ENCODE data around the gene KCNN3. TPM values are rescaled to one million over a fixed set of nuclear protein-coding genes. Genes with fewer than 3 reads are reported as not detected.

Gene KCNN3
- total RNA-seq, 1 experiment from 2014 or later, result 0.73 TPM

- Histone ChIP-seq H3K27me3 (replicated peaks; ENCODE audit: insufficient read depth, low read depth, low read length, poor library complexity) (no peaks in the 10 kb centered on the region), H3K4me3 (ENCODE audit: low read depth, low read length, poor library complexity, severe bottlenecking) (no peak overlapping the region), H3K27ac (ENCODE audit: low read depth, low read length, poor library complexity, severe bottlenecking) (no peak overlapping the region), H3K36me3 (ENCODE audit: insufficient read depth, low read length, poor library complexity, severe bottlenecking) (no peaks in the 10 kb centered on the region), H3K4me1 (ENCODE audit: insufficient read depth, low read length, poor library complexity, severe bottlenecking) (peaks cover 8% of the 10 kb centered on the region), H3K9me3 (ENCODE audit: low read depth, low read length, poor library complexity, severe bottlenecking) (no peaks in the 10 kb centered on the region)
- intact Hi-C loops (cut with micrococcal nuclease; ENCODE audit: unreplicated experiment), result no loop called here
- POLR2A ChIA-PET (ENCODE audit: low non-redundant PET), result no interaction called here
- CTCF ChIA-PET, result interaction anchor here (1.1 kb wide), 1 partner anchor 48 kb away, joined by 3 read pairs; no protein-coding TSS in a partner anchor
- TF ChIP-seq EZH2 (IDR thresholded peaks at IDR 0.05; ENCODE audit: borderline replicate concordance, low read depth, low read length, poor library complexity, severe bottlenecking), result no peak
- TF ChIP-seq, protein P1, sequence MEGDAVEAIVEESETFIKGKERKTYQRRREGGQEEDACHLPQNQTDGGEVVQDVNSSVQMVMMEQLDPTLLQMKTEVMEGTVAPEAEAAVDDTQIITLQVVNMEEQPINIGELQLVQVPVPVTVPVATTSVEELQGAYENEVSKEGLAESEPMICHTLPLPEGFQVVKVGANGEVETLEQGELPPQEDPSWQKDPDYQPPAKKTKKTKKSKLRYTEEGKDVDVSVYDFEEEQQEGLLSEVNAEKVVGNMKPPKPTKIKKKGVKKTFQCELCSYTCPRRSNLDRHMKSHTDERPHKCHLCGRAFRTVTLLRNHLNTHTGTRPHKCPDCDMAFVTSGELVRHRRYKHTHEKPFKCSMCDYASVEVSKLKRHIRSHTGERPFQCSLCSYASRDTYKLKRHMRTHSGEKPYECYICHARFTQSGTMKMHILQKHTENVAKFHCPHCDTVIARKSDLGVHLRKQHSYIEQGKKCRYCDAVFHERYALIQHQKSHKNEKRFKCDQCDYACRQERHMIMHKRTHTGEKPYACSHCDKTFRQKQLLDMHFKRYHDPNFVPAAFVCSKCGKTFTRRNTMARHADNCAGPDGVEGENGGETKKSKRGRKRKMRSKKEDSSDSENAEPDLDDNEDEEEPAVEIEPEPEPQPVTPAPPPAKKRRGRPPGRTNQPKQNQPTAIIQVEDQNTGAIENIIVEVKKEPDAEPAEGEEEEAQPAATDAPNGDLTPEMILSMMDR (conservative IDR thresholded peaks at IDR 0.05; ENCODE audit: low read depth, low read length), result 0 out of 2 replicates have a peak, but pooled peaks have one; percentile 2
- BruUV-seq (replicated peaks), result no TSS peak
- no peak for DNase-seq (ENCODE audit: low spot score)
Observed at GRCh38 chr1:154856544-154856943, 13.5 kb downstream of the KCNN3 start.

DNA sequence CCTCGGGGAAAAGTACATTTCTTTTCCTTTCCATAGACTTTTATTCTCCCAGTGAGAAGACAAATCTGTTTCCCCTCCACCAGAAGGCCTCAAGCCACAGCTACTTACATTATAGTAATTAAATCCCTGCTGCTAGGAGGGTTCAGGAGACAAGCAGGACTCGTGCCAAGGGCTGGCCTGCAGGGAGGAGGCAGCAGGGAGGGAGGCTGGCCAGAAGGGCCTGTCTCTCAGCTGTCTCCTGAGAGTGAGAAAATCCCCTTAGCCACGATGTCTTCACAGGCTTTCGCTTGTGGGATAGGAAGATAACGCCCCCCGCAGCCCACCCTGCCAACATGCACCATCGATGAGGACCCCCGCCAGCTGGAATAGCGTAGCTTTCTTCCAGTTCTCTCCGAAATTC is 14.0 kb downstream of the KCNN3 start:
- no peaks in the 10 kb centered on the region for H3K9me3 ChIP-seq (ENCODE audit: low read depth, low read length, poor library complexity, severe bottlenecking)
- ChIA-PET POLR2A (ENCODE audit: low non-redundant PET) (no interaction called here), CTCF (interaction anchor here (1.1 kb wide), 1 partner anchor 48 kb away, joined by 3 read pairs; no protein-coding TSS in a partner anchor)
- no peak for TF ChIP-seq EZH2 (IDR thresholded peaks at IDR 0.05; ENCODE audit: borderline replicate concordance, low read depth, low read length, poor library complexity, severe bottlenecking)
- TF ChIP-seq, protein P1 (conservative IDR thresholded peaks at IDR 0.05; ENCODE audit: low read depth, low read length), result peak; percentile 33
- H3K4me3 ChIP-seq (ENCODE audit: low read depth, low read length, poor library complexity, severe bottlenecking), result no peak overlapping the region
- peak; percentile 71 for DNase-seq (ENCODE audit: low spot score)
- no peak overlapping the region for H3K27ac ChIP-seq (ENCODE audit: low read depth, low read length, poor library complexity, severe bottlenecking)
- BruUV-seq (replicated peaks), result no TSS peak
- no peaks in the 10 kb centered on the region for H3K27me3 ChIP-seq (replicated peaks; ENCODE audit: insufficient read depth, low read depth, low read length, poor library complexity)
- peaks cover 8% of the 10 kb centered on the region for H3K4me1 ChIP-seq (ENCODE audit: insufficient read depth, low read length, poor library complexity, severe bottlenecking)
- intact Hi-C loops (cut with micrococcal nuclease; ENCODE audit: unreplicated experiment), result no loop called here
- H3K36me3 ChIP-seq (ENCODE audit: insufficient read depth, low read length, poor library complexity, severe bottlenecking), result no peaks in the 10 kb centered on the region

DNA sequence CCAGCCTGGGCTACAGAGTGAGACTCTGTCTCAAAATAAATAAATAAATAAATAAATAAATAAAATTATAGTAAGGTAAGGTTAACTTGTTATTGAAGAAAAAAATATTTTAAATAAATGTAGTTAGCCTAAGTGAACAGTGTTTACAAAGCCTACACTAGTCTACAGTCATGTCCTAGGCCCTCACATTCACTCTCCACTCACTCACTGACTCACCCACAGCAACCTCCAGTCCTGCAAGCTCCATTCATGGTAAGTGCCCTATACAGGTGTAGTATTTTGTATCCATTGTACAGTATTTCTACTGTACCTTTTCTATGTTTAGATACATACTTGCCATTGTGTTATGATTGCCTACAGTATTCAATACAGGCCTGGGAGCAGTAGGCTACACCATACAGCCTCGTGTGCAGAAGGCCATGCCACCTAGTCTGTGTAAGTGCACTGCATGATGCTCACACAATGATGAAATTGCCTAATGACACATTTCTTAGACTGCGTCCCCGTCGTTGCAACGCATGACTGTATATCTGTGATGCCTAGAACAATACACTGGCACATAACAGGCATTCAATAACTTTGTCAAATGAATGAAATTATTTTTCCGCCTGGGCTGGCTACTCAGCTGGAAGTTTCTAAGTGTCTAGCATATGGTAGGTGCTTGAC is 14.8 kb downstream of the KCNN3 start:
- DNase-seq (ENCODE audit: low spot score), result no peak
- Histone ChIP-seq H3K9me3 (ENCODE audit: low read depth, low read length, poor library complexity, severe bottlenecking) (no peaks in the 10 kb centered on the region), H3K27ac (ENCODE audit: low read depth, low read length, poor library complexity, severe bottlenecking) (no peak overlapping the region), H3K4me3 (ENCODE audit: low read depth, low read length, poor library complexity, severe bottlenecking) (no peak overlapping the region), H3K4me1 (ENCODE audit: insufficient read depth, low read length, poor library complexity, severe bottlenecking) (peaks cover 8% of the 10 kb centered on the region), H3K27me3 (replicated peaks; ENCODE audit: insufficient read depth, low read depth, low read length, poor library complexity) (no peaks in the 10 kb centered on the region), H3K36me3 (ENCODE audit: insufficient read depth, low read length, poor library complexity, severe bottlenecking) (no peaks in the 10 kb centered on the region)
- POLR2A ChIA-PET (ENCODE audit: low non-redundant PET), result no interaction called here
- BruUV-seq (replicated peaks), result no TSS peak
- CTCF ChIA-PET, result no interaction called here
- TF ChIP-seq EZH2 (IDR thresholded peaks at IDR 0.05; ENCODE audit: borderline replicate concordance, low read depth, low read length, poor library complexity, severe bottlenecking), result no peak
- TF ChIP-seq, protein P1 (conservative IDR thresholded peaks at IDR 0.05; ENCODE audit: low read depth, low read length), result no peak
- intact Hi-C loops (cut with micrococcal nuclease; ENCODE audit: unreplicated experiment), result no loop called here
